ENCODE results near the gene HCRTR2. TPM values are rescaled to one million over a fixed set of nuclear protein-coding genes. Genes with fewer than 3 reads are reported as not detected.
"Not testable (repeated sequence)": the region's sequence is repeated elsewhere in the genome, so short reads cannot be mapped to it uniquely, and the experiment has no call there.

HCRTR2 gene
- total RNA-seq, 1 experiment from 2014 or later: not detected

DNA sequence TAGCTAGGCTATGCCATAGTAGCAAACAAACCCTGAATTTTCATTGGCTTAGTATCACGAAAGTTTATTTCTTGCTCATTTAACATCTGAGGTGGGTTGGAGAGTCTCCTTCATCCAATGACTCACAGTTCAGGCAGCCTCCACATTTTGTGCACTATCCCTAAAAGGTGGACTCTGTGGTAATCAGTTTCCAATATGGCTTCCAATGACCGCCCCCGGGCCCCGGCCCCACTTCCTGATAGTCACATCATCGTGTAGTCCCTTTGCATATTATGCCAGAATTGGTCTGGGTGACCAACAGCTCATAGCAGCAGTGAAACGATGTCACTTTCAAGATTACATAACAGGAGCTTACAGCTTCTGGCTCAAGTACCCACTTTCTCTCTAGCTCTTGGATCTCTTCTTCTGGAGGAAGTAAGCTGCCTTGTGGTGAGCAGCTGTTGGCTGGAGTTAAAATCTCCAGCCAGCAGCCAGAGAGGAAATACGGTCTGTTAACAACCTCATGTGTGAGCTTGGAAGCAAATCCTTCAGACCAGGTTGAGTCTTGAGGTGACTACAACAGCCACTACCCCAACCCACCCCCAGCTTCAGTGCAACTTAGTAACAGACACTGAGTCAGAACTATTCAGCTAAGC is 7.8 kb downstream of the HCRTR2 start:
- Histone ChIP-seq H3K4me3 (no peak overlapping the region), H3K27ac (no peak overlapping the region), H3K36me3 (no peaks in the 10 kb centered on the region), H3K9me3 (replicated peaks) (no peaks in the 10 kb centered on the region), H3K4me1 (replicated peaks) (no peaks in the 10 kb centered on the region), H3K27me3 (replicated peaks) (no peaks in the 10 kb centered on the region)
- no peak for DNase-seq (ENCODE audit: low read depth in 1 of 2, low spot score in 2 of 2)

DNA sequence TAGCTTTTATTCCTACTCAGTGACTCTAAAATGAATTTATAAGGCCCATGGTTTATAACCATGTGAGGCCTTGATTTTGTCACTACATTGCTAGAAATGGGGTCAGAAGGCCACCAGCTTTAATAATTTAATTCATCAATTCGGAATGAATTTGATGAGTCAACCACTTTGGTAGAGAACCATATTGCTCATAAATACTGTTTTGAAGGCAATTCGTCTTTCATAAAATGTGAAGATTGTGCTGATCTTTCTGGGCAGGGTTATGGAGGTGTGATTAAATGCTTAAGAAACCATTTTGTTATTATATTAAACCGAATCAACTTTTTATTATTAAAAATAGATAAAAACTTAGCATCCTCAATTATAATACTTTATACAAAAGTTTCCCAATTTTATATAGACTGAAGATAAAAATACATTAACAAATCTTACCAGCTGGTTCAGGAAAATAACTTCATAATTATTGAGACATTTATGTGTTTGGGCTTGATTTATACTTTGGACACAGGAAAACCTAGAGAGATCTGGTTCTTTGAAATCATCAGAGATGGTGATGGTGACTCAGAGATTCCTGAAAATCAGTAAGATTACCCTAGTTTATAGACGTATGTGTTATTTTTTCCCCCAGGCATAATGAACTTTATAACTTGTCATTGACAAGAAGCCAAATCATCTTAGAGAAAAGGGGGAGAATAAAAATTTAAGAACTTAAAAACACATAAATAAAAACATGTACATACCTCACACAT is 10.6 kb downstream of the HCRTR2 start:
- Histone ChIP-seq H3K27me3 (replicated peaks) (no peaks in the 10 kb centered on the region), H3K4me1 (replicated peaks) (no peaks in the 10 kb centered on the region)

DNA sequence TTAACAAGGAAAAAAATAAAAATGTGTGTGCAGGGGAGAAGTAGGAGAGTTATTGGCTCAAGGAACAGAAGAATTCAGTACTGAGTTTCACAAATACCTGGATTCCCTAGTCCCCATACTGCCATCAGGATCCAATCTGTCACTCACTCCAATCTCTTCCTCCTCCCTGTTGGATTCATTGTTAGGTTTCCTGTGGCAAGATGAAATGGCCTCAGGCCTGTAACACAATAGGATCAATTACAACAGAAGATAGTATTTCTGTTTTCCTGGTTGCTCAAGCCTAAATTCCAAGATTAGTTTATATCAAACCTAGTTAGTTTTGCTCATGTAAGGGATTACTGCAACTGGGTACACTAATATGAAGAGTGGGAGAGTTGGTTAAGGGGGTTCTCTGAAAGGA is 24.4 kb downstream of the HCRTR2 start:
- no peaks in the 10 kb centered on the region for H3K9me3 ChIP-seq (replicated peaks)
- DNase-seq (ENCODE audit: low read depth in 1 of 2, low spot score in 2 of 2): no peak
- H3K4me3 ChIP-seq: no peak overlapping the region
- no peaks in the 10 kb centered on the region for H3K4me1 ChIP-seq (replicated peaks)
- H3K27ac ChIP-seq: no peak overlapping the region
- H3K27me3 ChIP-seq (replicated peaks): no peaks in the 10 kb centered on the region
- no peaks in the 10 kb centered on the region for H3K36me3 ChIP-seq

More for the DNA sequence above, 10.6 kb downstream of the HCRTR2 start:
- DNase-seq (ENCODE audit: low read depth in 1 of 2, low spot score in 2 of 2): no peak
- no peak overlapping the region for H3K4me3 ChIP-seq
- H3K27ac ChIP-seq: no peak overlapping the region
- H3K36me3 ChIP-seq: no peaks in the 10 kb centered on the region
- no peaks in the 10 kb centered on the region for H3K9me3 ChIP-seq (replicated peaks)

DNA sequence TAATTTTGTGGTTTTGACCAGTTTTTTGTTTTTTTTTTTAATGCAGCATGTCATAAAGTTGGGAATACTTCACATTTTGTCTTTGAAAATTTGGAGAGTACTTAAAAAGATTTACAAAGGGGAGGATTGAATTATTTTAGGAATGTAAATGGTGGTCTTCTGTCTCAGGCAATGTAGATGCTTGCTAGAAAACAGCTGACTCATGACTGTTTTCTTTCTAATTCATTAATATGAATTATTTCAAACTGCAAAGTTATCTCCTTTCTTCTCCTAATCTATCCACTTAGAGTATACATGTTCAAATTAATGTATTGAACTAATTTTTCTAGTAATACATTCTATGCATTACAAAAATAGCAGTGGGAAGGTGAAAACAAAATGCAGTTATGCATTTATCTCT is 24.9 kb downstream of the HCRTR2 start:
- no peaks in the 10 kb centered on the region for H3K36me3 ChIP-seq
- H3K9me3 ChIP-seq (replicated peaks): no peaks in the 10 kb centered on the region
- no peak overlapping the region for H3K4me3 ChIP-seq
- no peaks in the 10 kb centered on the region for H3K27me3 ChIP-seq (replicated peaks)
- no peak for DNase-seq (ENCODE audit: low read depth in 1 of 2, low spot score in 2 of 2)
- no peak overlapping the region for H3K27ac ChIP-seq
- H3K4me1 ChIP-seq (replicated peaks): no peaks in the 10 kb centered on the region

DNA sequence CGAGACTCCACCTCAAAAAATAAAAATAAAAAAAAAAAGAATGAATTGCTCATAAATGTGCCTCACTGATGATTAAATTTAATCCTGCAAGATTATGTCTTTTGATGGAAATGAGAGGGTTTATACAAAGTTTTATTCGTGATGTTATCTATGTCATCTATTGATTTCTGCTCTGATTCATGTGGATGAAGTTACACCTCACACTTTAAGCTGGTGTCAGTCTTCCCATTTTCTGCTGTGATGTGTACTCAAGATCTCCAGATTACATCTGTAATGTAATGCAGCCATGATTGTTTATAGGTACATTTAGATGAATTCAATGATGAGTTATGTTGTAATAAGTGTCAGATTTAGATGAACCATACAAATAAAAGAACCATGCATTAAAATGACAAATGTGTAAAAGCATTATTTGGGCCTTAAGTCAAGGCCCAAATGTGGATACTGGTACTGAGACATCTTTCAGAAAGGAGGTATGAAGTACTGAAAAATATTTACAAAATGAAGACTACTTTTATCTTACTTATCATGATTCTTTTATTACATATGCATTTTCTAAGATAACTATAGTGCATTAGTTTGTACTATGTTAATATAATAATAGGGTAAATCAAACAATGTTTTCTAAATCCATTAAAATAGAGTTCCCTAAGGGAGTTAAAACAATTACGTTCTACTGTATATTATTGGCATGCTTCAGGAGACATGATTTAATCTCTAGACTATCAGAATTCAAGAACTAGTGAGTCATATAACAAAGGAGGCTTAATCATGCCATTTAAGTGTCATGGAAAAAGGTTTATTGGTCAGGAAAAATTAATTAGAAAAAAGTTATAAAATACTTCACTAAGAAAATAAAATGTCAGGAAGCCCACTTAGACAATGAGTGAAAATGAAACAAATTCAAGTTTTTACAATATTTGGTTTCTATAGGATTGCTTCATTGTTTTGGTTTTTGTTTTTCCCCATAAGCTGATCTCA is 34.5 kb downstream of the HCRTR2 start:
- H3K27ac ChIP-seq: no peak overlapping the region
- H3K36me3 ChIP-seq: no peaks in the 10 kb centered on the region
- no peaks in the 10 kb centered on the region for H3K9me3 ChIP-seq (replicated peaks)
- H3K4me1 ChIP-seq (replicated peaks): no peaks in the 10 kb centered on the region
- DNase-seq (ENCODE audit: low read depth in 1 of 2, low spot score in 2 of 2): no peak
- no peak overlapping the region for H3K4me3 ChIP-seq
- no peaks in the 10 kb centered on the region for H3K27me3 ChIP-seq (replicated peaks)

DNA sequence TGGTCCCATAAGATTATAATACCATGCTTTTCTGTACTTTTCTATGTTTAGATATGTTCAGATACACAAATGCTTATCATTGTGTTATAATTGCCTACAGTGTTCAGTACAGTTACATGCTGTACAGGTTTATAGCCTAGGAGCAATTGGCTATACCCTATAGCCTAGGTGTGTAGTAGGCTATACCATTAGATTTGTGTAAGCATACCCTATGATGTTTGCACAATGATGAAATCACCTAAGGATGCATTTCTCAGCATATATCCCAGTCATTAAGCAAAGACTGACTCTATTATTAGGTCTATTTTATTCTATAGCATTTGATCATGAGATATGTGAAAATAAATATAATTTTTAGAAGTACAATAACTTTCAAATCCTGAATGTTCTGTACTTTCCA is 36.6 kb downstream of the HCRTR2 start:
- no peak for DNase-seq (ENCODE audit: low read depth in 1 of 2, low spot score in 2 of 2)
- Histone ChIP-seq H3K4me3 (no peak overlapping the region), H3K27ac (no peak overlapping the region), H3K27me3 (replicated peaks) (no peaks in the 10 kb centered on the region), H3K36me3 (no peaks in the 10 kb centered on the region), H3K4me1 (replicated peaks) (no peaks in the 10 kb centered on the region), H3K9me3 (replicated peaks) (no peaks in the 10 kb centered on the region)

DNA sequence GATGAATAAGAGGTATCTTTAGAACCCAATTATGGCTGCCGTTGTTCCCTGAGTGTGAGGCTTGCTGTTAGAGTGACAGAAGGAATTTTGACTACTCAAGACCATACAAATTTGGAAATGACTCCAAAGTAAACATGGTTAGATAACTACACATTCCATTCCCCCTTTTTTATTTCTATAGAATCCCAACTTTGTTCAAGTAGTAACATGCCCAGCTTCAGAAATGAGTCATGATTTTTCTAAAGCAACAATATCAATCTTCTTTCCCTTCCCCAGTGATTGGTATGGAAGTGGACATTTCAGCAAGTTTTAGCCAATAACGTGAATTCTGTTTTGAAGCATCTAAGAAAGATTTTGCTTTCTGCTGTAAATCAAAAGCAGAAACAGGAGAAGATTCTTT is 37.8 kb downstream of the HCRTR2 start:
- H3K9me3 ChIP-seq (replicated peaks): no peaks in the 10 kb centered on the region
- no peaks in the 10 kb centered on the region for H3K4me1 ChIP-seq (replicated peaks)
- no peak overlapping the region for H3K27ac ChIP-seq
- DNase-seq (ENCODE audit: low read depth in 1 of 2, low spot score in 2 of 2): no peak
- H3K4me3 ChIP-seq: no peak overlapping the region
- H3K36me3 ChIP-seq: no peaks in the 10 kb centered on the region
- no peaks in the 10 kb centered on the region for H3K27me3 ChIP-seq (replicated peaks)

DNA sequence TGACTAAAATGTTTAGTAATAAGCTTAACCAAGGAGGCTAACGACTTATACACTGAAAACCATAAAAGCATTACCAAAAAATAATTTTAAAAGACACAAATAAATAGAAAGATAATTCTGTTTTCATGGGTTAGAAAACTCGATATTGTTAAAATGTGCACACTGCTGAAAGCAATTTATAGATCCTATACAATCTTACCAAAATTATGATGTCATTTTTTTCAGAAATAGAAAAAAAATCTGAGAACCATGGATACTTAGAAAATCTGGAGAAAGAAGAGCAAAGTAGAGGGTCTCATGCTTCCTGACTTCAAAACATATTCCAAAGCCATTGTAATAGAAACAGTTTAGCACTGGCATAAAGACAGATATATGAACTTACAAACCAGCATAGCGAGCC is 46.6 kb downstream of the HCRTR2 start:
- no peaks in the 10 kb centered on the region for H3K36me3 ChIP-seq
- DNase-seq (ENCODE audit: low read depth in 1 of 2, low spot score in 2 of 2): no peak
- no peaks in the 10 kb centered on the region for H3K4me1 ChIP-seq (replicated peaks)
- no peaks in the 10 kb centered on the region for H3K27me3 ChIP-seq (replicated peaks)
- H3K27ac ChIP-seq: no peak overlapping the region
- H3K9me3 ChIP-seq (replicated peaks): no peaks in the 10 kb centered on the region
- H3K4me3 ChIP-seq: no peak overlapping the region

DNA sequence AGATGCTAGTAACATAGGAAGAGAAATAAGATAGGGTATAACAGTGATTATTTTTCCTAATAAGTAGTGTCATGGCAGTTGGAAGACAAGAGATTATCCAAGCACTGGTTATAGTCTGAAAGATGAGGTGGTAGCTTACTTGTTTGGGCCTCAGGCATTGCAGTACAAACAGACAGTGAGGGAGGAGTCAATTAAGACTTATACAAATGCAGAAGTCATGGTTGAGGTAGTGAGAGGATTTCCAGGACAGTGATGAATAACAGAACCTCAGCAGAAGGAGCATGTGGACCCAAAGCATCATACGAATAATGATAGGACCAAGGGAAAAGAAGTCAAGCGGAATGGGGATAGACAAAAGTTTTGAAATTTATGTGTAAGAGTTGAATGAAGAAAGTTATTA is 53.5 kb downstream of the HCRTR2 start:
- Histone ChIP-seq H3K4me3 (no peak overlapping the region), H3K27me3 (replicated peaks) (no peaks in the 10 kb centered on the region), H3K9me3 (replicated peaks) (no peaks in the 10 kb centered on the region), H3K4me1 (replicated peaks) (no peaks in the 10 kb centered on the region), H3K27ac (no peak overlapping the region), H3K36me3 (no peaks in the 10 kb centered on the region)
- DNase-seq (ENCODE audit: low read depth in 1 of 2, low spot score in 2 of 2): no peak

DNA sequence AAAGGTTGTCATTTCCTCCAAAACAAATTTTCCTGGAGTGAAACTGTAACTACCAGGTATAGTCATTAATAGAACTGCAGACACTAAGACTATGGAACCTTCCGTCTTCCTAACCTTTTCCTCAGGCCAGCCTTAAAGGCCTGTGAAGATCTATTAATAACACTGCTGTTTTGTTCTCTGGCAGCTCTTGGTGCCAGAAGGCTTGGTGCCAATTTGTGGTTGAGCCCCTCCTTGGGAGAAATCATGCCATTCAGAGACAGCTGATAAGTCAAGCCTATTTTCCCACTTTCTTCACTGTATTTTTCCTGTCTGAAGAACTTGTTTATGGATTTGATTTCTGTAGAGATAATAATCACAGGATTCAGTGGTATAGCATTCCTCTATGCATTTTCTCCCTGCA is 64.8 kb downstream of the HCRTR2 start:
- Histone ChIP-seq H3K4me1 (replicated peaks) (no peaks in the 10 kb centered on the region), H3K4me3 (no peak overlapping the region), H3K9me3 (replicated peaks) (no peaks in the 10 kb centered on the region), H3K27ac (no peak overlapping the region), H3K27me3 (replicated peaks) (no peaks in the 10 kb centered on the region), H3K36me3 (no peaks in the 10 kb centered on the region)
- no peak for DNase-seq (ENCODE audit: low read depth in 1 of 2, low spot score in 2 of 2)

DNA sequence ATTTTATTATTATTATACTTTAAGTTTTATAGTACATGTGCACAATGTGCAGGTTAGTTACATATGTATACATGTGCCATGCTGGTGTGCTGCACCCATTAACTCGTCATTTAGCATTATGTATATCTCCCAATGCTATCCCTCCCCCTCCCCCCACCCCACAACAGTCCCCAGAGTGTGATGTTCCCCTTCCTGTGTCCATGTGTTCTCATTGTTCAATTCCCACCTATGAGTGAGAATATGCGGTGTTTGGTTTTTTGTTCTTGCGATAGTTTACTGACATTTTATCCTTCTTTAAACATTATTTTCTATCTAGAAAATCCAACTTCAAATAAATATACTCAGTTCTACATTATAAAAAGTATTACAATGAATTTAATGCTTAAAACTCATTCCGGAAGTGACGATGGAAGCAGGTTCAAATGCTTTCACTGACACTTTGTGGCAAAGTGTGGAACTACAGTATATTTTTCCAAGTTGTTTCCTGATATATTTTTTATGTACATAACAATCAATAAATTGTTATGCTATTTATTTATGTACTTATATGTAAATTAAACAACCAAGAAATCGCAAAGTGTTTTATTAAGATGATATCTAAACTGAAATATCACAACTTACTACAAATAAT is 66.8 kb downstream of the HCRTR2 start:
- H3K27ac ChIP-seq; H3K4me3 ChIP-seq; DNase-seq (ENCODE audit: low read depth in 1 of 2, low spot score in 2 of 2): not testable (repeated sequence)

DNA sequence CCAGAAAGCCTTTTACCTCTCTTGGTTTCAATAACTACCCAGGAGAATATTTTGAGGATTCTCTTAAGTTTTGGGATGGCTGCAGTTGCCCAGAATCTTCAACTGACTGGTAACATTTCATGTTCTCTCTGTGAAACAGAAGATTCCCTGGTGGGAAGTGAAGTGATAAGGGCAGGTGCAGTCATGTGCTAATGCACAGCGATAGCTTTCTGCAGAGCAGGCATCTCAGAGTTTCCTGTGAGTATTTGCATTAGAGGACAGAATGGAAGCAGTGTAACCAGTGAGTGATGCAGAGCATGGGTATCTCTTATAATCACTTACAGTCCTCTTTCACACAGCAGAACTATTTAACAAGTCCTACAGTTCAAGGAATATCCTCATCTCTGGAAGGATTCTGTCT is 76.1 kb downstream of the HCRTR2 start:
- Histone ChIP-seq H3K27me3 (replicated peaks) (no peaks in the 10 kb centered on the region), H3K4me3 (no peak overlapping the region), H3K4me1 (replicated peaks) (no peaks in the 10 kb centered on the region), H3K36me3 (no peaks in the 10 kb centered on the region), H3K27ac (no peak overlapping the region), H3K9me3 (replicated peaks) (no peaks in the 10 kb centered on the region)
- DNase-seq (ENCODE audit: low read depth in 1 of 2, low spot score in 2 of 2): no peak

More for the DNA sequence above, 66.8 kb downstream of the HCRTR2 start:
- H3K27me3 ChIP-seq (replicated peaks); H3K36me3 ChIP-seq; H3K4me1 ChIP-seq (replicated peaks); H3K9me3 ChIP-seq (replicated peaks): not testable (repeated sequence)

DNA sequence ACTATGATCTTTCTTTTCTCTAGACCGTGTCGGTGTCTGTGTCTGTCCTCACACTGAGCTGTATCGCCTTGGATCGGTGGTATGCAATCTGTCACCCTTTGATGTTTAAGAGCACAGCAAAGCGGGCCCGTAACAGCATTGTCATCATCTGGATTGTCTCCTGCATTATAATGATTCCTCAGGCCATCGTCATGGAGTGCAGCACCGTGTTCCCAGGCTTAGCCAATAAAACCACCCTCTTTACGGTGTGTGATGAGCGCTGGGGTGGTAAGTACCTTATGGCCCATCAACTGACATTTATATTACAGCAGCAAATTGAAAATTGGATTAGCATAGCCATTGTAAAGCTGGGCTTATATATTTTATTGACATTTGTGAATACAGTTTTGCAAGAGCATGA is 80.8 kb downstream of the HCRTR2 start:
- no peak for DNase-seq (ENCODE audit: low read depth in 1 of 2, low spot score in 2 of 2)
- no peaks in the 10 kb centered on the region for H3K4me1 ChIP-seq (replicated peaks)
- H3K27ac ChIP-seq: no peak overlapping the region

More for the DNA sequence above, 80.8 kb downstream of the HCRTR2 start:
- Histone ChIP-seq H3K9me3 (replicated peaks) (no peaks in the 10 kb centered on the region), H3K27me3 (replicated peaks) (no peaks in the 10 kb centered on the region), H3K4me3 (no peak overlapping the region), H3K36me3 (no peaks in the 10 kb centered on the region)

Data from SJSA1 (cell line).